ENCODE results near the gene LAMA3. TPM values are rescaled to one million over a fixed set of nuclear protein-coding genes. Genes with fewer than 3 reads are reported as not detected.

LAMA3 gene
- total RNA-seq, 2 donors from 2014 or later, result 9.3 to 21.1 TPM

GRCh38 chr18:23838233-23838632 is 149.0 kb downstream of the LAMA3 start:
- no peaks in the 10 kb centered on the region for H3K4me1 ChIP-seq
- H3K4me3 ChIP-seq, result no peak overlapping the region
- TF ChIP-seq POLR2A (IDR thresholded peaks at IDR 0.05), result no peak
- no peak for TF ChIP-seq CTCF (IDR thresholded peaks at IDR 0.05)
- H3K9me3 ChIP-seq, result no peaks in the 10 kb centered on the region
- intact Hi-C loops (cut with DNase I), result no loop called here
- no peaks in the 10 kb centered on the region for H3K27me3 ChIP-seq
- DNase-seq (no peak), ATAC-seq (no peak)
- WGBS, 2 donors, result 58 to 61% methylated on average over 2 of the region's 2 CpGs
- H3K27ac ChIP-seq, result no peak overlapping the region
- H3K36me3 ChIP-seq (replicated peaks in 1 of 2; ENCODE audit: insufficient read depth in 1 of 2, low read depth in 2 of 2), result no peaks in the 10 kb centered on the region

- Histone ChIP-seq H3K27ac (no peak overlapping the region), H3K36me3 (replicated peaks in 1 of 2; ENCODE audit: insufficient read depth in 1 of 2, low read depth in 2 of 2) (no peaks in the 10 kb centered on the region), H3K9me3 (no peaks in the 10 kb centered on the region), H3K27me3 (no peaks in the 10 kb centered on the region), H3K4me1 (no peaks in the 10 kb centered on the region), H3K4me3 (no peak overlapping the region)
- ATAC-seq, result no peak
- TF ChIP-seq POLR2A (IDR thresholded peaks at IDR 0.05) (no peak), CTCF (IDR thresholded peaks at IDR 0.05) (no peak)
- no peak for DNase-seq
- WGBS, 2 donors, result 65 to 75% methylated on average over 7 of the region's 7 CpGs
- intact Hi-C loops (cut with DNase I), result no loop called here
Observed at GRCh38 chr18:23838801-23839366, 149.6 kb downstream of the LAMA3 start.

- intact Hi-C loops (cut with DNase I), result no loop called here
- WGBS, 2 donors, result 90 to 94% methylated on average over 13 to 14 of the region's 14 CpGs
- ATAC-seq, result no peak
Observed at GRCh38 chr18:23842305-23842704, 153.1 kb downstream of the LAMA3 start.

GRCh38 chr18:23844991-23845680 is 155.9 kb downstream of the LAMA3 start:
- H3K27me3 ChIP-seq, result no peaks in the 10 kb centered on the region
- ATAC-seq (peak; percentile 52), DNase-seq (no peak)
- no peaks in the 10 kb centered on the region for H3K9me3 ChIP-seq
- no peak overlapping the region for H3K27ac ChIP-seq
- no peak for TF ChIP-seq POLR2A (IDR thresholded peaks at IDR 0.05)
- TF ChIP-seq CTCF (IDR thresholded peaks at IDR 0.05), result no peak
- H3K4me3 ChIP-seq, result no peak overlapping the region
- intact Hi-C loops (cut with DNase I), result no loop called here
- WGBS, 2 donors, result 57 to 60% methylated on average over 8 to 9 of the region's 9 CpGs
- no peaks in the 10 kb centered on the region for H3K4me1 ChIP-seq
- no peaks in the 10 kb centered on the region for H3K36me3 ChIP-seq (replicated peaks in 1 of 2; ENCODE audit: insufficient read depth in 1 of 2, low read depth in 2 of 2)

More at GRCh38 chr18:23842305-23842704, 153.1 kb downstream of the LAMA3 start:
- DNase-seq, result no peak
- no peaks in the 10 kb centered on the region for H3K4me1 ChIP-seq
- no peak overlapping the region for H3K4me3 ChIP-seq
- no peak for TF ChIP-seq POLR2A (IDR thresholded peaks at IDR 0.05)
- no peak for TF ChIP-seq CTCF (IDR thresholded peaks at IDR 0.05)
- no peaks in the 10 kb centered on the region for H3K27me3 ChIP-seq
- no peaks in the 10 kb centered on the region for H3K36me3 ChIP-seq (replicated peaks in 1 of 2; ENCODE audit: insufficient read depth in 1 of 2, low read depth in 2 of 2)
- H3K9me3 ChIP-seq, result no peaks in the 10 kb centered on the region
- no peak overlapping the region for H3K27ac ChIP-seq
